Measurements from ENCODE around the gene DCAKD.

The DCAKD gene, protein sequence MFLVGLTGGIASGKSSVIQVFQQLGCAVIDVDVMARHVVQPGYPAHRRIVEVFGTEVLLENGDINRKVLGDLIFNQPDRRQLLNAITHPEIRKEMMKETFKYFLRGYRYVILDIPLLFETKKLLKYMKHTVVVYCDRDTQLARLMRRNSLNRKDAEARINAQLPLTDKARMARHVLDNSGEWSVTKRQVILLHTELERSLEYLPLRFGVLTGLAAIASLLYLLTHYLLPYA

DNA sequence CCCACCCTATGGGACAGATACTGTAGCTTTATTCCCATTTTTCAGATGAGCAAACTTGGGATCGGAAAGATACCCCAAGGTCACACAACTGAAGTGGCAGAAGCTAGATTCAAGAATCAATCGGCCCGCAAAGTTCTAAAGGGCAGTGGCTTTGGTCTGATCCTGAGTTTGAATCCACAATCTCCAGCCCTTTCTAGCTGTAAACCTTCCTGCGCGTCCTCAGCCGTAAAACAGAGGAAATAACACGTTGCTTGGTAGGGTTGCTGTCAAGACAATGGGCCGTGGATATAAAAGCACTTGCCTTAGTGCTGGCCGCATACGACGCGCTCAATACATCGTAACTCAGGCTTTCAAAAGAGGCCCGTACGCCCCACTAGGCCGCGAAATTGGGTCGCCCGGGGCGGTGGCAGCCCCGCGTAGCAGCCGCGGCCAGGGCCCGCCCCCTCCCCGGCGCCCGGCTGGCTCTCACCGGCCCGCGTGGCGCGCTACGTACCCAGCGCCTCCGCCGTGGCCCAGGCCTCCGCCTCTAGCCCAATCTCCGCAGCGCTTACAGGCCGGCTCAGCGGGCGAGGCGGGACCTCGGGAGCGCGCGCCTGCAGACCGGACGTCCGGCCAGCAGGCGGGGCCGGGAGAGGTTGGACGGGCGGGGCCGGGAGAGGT is at the start of gene DCAKD:
DCAKD (minus strand) TSS at position 573 of the 660 bp plus-strand sequence. CDS start 16,747 bp downstream, outside the sequence.
- peak; percentile 95 for DNase-seq (ENCODE audit: low read depth)

DNA sequence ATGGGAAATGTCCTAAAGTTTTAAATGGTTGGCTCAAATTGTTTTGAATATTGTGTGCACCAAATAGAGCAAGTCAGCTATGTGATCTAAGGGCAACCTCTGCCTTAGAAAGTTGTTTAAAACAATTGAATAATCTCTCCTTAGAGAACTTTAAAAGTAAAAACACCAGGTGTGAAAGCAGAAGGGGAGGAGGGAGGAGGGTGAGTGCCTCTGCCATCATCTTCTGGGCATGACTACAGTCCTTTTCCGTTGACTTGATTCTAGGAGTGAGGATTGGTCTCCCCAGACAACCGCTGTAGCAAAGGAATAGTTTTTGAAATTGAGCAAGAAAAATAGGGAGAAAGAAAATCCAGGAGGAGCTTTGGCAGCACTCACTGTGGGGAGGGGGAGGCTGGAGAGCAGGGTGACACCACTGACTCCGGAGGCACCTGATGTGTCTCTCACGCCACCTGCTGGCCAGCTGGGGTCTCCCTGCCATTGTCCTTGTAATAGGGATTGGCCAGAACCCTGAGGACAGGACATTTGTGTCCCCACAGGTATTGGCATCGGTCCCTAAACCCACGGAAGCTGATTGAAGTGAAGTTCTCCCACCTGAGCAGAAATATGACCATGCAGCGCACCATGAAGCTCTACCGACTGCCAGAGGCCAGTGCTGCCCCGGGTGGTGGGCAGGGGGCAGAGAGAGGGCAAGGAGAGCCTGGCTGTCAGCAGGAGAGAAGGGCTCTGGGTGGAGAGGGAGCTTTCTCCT is 47.6 kb upstream of the DCAKD start:
- peak; percentile 62 for DNase-seq (ENCODE audit: low read depth)

DNA sequence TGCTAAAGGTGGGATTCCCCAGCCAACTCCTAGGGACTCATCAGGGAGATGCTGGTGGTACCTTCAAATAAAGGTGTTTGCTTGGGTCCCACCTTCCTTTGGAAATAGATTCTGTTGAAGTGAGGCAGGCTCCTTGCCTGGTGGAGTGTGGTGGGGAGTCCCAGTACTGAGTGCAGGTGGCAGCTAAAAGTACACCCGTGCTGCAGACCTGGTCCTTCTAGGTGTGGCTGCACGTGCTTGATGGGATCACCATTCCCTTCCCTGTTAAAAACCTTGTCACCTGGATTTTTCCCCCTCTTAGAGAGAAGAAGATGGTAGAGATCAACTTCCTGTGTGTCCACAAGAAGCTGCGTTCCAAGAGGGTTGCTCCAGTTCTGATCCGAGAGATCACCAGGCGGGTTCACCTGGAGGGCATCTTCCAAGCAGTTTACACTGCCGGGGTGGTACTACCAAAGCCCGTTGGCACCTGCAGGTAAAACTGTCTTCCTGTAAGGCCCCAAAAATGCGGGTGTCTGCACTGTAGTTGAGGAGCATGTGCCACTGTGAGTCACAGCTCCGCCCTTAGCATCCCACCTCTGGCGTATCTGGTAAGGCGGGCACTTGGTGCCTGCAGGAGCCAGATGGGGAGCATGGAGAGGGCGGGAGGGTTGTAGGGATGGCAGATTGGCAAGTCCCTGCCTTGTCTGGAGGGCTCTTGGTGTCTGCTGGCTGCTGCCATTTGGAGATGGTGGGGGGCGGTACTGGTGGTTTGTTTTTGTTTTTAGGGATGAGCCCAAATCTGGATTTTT is 46.8 kb upstream of the DCAKD start:
- DNase-seq (ENCODE audit: low read depth) = no peak

DNA sequence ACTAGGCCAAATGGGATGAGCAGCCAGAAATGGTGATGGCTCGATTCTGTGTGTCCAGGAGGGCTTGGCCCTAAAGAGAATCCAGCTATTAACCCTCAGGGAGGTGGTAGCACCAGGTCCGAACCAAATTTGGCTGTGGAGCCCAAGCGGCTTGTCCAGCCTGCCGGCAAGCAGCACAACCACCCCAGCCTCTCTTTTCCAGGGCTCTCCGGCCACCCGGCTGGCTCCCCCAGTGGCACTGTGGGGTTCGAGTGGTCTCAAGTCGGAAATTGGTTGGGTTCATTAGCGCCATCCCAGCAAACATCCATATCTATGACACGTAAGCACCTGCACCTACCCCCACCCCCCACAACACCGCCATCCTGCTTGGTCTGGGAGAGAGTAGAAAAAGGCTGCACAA is 45.5 kb upstream of the DCAKD start:
- DNase-seq (ENCODE audit: low read depth) = no peak

DNA sequence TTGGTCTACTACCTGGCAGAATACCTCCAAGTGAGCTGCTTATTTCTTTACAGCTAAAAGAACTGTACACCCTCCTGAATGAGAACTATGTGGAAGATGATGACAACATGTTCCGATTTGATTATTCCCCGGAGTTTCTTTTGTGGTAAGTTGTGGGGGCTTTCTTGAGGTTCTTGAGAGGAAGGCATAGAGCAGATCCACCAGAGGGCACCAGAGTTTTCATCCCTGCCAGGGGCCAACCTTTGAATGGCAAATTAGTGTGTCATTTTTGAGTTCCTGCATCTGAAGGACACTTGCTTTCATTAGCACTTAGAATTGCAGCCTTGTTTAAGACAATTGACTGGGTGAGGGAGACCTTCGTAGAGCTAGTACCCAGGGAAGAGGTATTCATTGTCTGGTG is 44.7 kb upstream of the DCAKD start:
- DNase-seq (ENCODE audit: low read depth) = no peak

DNA sequence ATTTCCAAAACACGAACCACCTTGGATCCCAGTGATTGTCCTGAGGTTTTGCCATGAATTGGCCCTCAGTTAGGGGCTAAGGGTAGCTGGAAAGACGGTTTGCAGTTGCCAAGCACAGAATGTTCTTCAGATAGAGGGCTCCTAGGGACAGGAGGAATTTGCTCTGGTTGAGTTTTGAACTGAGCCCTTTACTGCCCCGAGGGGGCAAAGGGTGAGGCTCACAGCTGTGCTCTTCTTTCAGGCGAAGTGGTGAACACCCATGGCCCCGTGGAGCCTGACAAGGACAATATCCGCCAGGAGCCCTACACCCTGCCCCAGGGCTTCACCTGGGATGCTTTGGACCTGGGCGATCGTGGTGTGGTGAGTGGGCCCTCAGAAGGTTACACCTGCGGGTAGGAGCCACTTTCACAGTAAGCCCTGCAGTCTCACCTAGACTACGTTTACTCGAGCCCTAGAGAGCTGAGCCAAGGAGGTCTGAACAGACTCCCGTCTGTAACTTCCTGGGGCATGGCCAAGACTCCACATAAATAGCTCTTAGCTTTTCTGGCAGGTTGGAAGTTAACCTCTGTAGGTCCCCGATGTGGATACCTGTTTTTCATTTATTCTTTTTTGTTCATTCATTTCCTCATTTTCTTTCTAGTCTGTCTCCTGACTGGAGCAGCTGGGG is 42.1 kb upstream of the DCAKD start:
- DNase-seq (ENCODE audit: low read depth) = no peak

DNA sequence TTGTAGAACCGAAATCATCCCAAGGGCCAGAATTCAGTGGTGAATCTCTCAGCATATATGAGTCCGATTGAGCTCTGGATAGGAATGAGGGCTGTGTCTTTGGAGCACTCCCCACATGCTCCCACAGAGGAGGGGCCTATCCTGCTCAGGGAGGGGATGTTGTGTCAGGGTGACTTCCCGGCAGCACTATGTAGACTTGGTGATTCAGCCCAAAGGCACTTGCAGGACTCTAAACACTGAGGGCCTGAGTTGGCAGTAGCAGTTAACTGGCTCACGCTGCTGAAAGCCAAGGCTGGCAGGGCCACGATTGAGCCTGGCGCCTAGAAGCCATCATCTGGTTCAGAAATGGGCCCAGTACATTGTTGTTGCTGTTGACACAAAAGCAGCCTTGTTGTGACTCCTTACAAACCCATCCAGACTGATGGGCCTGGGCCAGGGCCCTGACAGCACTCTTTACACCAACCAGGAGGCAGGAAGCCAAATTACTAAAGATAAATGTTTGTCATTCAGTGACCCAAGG is 41.5 kb upstream of the DCAKD start:
- peak; percentile 99 for DNase-seq (ENCODE audit: low read depth)

DNA sequence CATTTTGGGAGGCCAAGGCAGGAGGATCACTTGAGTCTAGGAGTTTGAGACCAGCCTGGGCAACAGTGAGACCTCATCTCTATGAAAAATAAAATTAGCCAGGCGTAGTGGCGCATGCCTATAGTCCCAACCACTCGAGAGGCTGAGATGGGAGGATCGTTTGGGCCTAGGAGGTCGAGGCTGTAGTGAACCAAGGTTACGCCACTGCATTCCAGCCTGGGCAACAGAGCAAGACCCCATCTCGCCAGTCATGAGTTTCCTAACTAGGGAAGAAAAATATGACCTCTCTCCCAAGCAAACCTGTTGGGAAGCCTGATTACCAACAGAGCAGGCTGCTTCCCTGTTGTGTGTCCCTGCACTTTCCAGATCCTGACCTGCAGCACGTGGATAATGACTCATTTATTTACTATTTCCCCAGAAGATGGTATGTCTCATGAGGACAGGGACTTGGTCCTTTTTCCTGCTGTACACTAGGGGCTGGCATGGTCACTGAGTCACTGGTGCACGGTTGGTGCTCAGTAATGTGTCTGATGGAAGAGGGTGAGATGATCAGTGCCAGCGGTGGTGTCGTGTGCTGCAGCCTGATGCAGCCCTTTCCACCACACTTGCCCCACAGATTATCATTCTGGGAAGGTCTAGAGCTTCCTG is 40.5 kb upstream of the DCAKD start:
- DNase-seq (ENCODE audit: low read depth) = no peak

DNA sequence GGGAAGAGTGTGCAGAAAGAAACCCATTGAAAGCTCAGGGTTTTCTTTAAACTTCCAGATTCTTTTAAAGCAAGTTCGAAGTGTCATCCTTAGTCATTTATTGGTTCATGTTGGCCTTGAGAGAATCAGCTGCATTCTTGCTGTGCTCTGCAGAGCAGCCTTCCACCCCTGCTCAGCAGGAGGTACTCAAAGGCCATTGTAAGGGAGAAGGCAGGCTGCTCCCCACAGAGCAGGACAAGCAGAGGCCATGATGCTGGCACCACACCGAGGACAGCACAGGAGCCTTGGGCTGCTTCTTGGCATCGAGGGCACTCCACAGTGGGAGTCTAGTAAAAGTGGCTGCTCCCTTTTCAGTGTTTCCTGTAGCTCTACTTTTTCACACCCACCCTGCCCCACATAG is 39.3 kb upstream of the DCAKD start:
- DNase-seq (ENCODE audit: low read depth) = no peak

DNA sequence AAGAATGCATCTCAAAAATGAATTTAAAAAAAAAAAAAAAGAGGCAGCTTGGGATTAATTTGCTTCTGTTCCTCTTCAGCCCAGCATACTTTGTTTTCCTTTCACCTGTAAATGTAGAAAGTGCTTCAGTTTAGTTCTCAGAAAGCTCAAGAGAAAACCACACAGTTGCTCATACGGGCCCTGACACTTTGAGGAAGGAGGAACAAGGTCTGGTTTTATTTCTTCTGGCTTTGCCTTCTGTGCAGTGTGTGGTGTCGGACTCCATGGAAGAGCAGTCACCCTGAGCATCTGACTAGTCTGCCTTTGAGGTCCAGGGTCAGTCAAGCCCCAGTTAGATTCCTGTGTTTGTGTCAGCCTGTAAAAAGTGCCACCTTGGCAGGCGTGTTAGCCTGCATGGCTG is 37.3 kb upstream of the DCAKD start:
- no peak for DNase-seq (ENCODE audit: low read depth)

DNA sequence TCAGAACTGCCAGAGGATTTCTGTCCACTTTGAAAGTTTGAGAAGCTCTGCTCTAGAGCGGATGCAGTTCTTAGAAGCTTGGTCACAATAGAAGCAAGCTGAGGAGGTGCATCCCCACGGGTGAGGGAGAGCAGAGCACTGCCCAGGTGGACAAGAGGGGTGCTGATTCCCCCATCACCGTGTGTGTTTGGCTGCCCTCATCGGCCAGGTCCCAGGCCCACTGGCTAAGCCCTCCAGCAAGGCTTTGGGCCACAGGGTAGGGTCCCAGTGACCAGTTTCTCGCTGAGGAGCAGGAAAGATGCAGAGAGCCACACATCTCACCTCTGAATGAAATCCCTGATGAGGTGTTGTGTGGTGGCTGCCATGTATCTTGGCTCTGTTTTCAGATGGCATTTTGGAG is 36.5 kb upstream of the DCAKD start:
- no peak for DNase-seq (ENCODE audit: low read depth)

DNA sequence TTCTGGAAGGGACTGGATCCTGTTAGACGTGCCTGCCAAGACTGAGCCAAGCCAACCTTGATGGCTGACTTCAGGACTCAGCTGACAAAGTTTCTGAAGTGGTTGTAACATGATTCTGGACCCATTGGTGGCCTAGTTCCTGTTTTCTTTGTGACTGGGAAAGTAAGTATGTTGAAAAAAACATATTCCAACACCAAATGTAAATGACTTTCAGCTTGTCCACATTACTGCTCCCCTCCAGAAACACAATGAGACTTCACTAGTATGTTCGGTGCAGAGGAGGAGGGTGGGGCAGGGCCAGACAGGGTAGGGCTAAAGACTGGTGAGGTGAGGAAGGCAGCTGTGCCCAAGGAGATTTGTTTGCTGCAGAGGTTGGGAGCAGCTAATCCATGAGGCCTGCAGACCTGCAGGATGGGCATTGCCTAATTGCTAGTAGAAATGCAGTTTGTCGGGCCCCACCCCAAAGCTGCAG is 36.1 kb upstream of the DCAKD start:
- DNase-seq (ENCODE audit: low read depth) = peak; percentile 60

DNA sequence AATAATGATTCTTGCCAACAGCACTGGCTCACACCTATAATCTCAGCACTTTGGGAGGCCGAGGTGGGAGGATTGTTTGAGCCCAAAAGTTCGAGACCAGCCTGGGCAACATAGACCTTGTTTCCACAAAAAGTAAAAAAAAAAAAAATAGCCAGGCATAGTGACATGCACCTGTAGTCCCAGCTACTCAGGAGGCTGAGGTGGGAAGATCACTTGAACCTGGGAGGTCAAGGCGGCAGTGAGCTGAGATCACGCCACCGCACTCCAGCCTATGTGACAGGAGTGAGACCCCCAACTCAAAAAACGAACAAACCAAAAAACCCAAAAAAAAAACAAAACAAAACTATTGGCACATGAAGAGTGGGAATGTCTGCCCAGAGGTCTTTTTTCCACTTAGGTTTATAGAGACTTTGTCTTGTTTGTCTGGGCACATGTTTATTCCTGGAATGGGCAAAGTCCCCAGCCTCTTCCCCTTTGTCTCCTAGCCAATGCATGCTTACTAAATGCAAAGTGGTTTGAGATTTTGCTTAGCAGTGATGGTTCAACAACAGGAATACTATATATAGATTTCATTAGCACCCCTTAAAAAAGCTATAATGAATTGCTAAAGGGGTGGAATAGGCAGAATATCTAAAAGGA is 35.6 kb upstream of the DCAKD start:
- no peak for DNase-seq (ENCODE audit: low read depth)

DNA sequence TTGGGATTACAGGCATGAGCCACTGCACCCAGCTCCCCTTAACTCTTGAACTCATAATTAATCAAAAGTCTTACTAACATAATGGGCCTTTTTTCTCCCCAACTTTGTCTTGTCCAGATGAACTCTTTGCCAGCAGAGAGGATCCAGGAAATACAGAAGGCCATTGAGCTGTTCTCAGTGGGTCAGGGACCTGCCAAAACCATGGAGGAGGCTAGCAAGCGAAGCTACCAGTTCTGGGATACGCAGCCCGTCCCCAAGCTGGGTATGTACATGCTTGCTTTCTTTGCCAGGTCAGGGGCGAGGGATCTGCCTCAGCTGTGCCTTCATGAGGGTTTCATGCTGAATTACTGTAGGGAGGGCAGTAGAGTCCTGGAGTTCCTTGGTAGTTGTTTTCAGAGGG is 35.0 kb upstream of the DCAKD start:
- no peak for DNase-seq (ENCODE audit: low read depth)

DNA sequence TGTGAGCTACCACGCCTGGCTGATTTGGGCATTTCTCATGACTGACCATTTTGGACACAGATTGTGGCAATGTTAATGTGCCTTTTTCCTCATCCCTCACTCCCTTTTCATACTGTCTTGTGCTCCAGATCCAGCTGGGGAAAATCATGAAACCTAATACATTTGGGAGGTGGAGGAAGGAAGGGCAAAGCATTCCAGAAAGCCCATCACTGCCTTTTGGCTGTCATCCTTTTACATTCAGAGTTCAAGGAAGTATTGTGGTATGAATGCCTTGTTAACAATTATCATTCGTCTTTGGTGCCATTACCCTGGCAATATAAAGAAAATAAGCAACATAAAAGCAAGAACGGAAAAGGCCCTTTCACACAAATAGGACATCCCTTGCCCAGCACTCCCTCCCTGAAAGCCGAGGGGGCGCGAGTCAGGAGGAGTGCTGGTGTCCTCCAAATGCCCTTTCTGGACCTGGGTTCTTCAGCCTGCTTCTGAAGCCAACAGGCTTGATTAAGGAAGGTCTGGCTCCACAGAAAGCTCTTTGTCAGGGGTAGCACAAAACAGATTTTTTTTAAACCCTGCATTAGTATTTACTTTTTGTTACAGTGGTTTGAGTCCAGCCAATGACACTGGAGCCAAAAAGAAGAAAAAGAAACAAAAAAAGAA is 29.7 kb upstream of the DCAKD start:
- DNase-seq (ENCODE audit: low read depth) = no peak

DNA sequence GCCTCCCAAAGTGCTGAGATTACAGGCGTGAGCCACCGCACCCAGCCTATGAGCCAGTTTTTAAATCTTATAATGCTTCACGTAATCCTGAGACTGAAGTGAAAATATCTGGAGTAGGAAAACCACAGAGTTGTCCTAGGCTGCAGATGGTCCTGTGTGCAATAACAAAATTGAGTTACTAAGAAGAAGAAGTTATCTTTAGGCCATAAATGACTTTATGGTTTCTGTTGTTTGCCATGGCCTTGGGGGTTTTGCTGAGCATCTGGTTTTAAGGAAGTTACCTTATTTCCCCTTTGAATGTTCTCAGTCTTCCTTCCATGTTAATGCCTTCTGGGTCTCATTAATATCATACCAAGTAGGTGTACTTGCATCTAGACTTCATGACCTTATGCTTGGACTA is 26.2 kb upstream of the DCAKD start:
- no peak for DNase-seq (ENCODE audit: low read depth)

DNA sequence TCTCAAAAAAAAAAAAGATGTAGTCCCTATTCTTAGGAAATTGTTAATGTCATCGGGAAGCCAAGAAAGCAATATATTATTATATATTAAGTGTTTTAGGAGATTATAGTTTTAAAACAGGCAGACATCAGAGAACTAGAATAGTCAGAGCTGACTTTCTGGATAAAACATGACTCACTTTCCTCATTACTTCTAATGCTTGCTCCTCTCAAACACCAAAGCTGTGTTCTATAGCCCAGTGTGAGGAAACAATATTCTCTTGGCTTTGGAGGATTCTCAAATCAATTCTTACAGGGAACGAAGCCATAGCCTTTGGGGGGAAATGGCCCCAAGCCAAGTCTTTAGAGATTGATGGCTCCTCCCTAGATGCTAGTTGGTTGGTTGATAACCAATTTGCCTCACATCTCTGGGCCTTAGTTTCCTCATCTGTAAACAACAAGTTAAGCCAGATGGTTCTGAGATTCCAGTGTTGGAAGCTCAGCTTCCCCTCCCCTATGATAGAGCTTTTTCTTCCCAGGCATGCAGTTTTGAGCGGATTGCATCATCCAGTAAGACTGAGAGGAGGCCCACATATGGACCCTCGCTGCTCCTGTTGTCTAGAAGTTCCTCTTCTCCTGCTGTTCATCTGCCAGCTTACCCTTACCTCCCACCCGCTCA is 22.1 kb upstream of the DCAKD start:
- no peak for DNase-seq (ENCODE audit: low read depth)

DNA sequence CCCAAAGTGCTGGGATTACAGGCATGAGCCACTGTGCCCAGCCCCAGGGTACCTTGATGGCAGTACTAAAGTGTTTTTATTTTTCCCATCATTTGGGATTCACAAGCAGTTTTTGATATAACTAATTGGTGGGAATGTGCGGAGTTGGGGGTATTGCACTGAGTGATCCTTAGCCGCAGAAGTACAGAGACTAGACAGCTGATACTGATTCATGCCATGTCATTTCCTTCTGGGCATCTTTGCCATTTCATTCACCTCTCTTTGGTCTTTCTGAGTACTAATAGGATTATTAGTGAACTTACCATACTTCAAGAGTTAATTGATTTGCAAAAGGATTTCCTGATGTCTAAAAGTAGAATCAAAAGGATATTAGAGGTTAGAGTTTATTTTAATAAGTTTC is 19.4 kb upstream of the DCAKD start:
- no peak for DNase-seq (ENCODE audit: low read depth)

DNA sequence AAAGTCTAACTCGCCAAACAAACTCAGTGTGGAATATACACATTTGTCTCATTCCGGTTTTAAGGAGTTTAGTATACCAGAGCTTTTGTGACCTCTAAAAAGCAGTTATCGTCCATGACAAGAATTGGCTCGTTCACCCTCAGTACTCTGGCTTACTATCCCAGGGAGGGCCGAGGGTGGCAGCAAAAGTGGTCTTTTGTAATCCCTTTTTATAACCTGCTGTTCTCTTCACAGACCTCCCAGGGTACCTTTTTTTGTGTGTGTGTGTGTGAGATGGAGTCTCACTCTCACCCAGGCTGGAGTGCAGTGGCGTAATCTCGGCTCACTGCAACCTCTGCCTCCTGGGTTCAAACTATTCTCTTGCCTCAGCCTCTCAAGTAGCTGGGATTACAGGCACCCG is 18.6 kb upstream of the DCAKD start:
- DNase-seq (ENCODE audit: low read depth) = no peak

DNA sequence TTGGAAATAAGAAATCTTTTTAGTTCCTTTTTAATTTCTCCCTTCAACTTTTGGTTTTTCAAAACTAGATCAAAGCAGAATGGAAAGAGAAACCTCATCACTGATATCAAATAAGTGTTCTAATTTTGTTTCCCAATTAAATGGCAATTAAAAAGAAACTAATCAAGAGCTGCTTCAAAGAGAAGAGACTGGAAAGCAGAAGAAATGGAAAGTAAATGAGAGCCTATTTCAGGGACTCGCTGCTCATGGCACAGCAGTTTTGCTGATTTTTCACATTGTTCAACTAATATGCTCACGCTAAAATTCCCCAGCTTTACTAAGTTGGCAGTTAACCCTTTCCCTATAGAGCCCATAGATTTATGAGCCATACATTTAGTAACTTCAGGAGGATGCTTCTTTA is 16.2 kb upstream of the DCAKD start:
- no peak for DNase-seq (ENCODE audit: low read depth)

All from stromal cell of bone marrow (primary cell).